CD8-positive, alpha-beta memory T cell (primary cell): Measurements from ENCODE around the gene NOC3L. TPM values are rescaled to one million over a fixed set of nuclear protein-coding genes. Genes with fewer than 3 reads are reported as not detected.
"Not testable (repeated sequence)": the region's sequence is repeated elsewhere in the genome, so short reads cannot be mapped to it uniquely, and the experiment has no call there.

ENCODE experiments used
- CTCF ChIA-PET: fragments of 350-600 bp; sonication (Branson Sonifier 250); formaldehyde crosslinking; loops from one replicate; lab custom pipeline; 2021; ENCODE audit warnings: antibody characterized with exemption; lab: Charles Lee
- POLR2A ChIA-PET: fragments of 350-600 bp; sonication (Branson Sonifier 250); formaldehyde crosslinking; loops from one replicate; lab custom pipeline; 2021; ENCODE audit warnings: antibody characterized with exemption; lab: Charles Lee
- DNase-seq, 5 donors: peaks; one replicate each; pipeline versions ENCODE4 v3.0.0 to v3.0.0-alpha.2; 2020 to 2022; ENCODE audit warnings: mixed read lengths in 1 of 5
- H3K27ac ChIP-seq: one replicate; pipeline ENCODE4 v1.7.0; 2013; ENCODE audit warnings: low read depth, mild to moderate bottlenecking, low read length, moderate library complexity
- H3K27me3 ChIP-seq: 2 replicates; pipeline ENCODE4 v1.7.0; 2013; ENCODE audit warnings: low read length, mild to moderate bottlenecking; ENCODE audit not compliant: insufficient read depth, poor library complexity, severe bottlenecking
- H3K36me3 ChIP-seq: 2 replicates; pipeline ENCODE4 v1.7.0; 2013; ENCODE audit warnings: mild to moderate bottlenecking, low read length, moderate library complexity; ENCODE audit not compliant: insufficient read depth
- H3K4me1 ChIP-seq: 2 replicates; pipeline ENCODE4 v1.7.0; 2013; ENCODE audit warnings: mild to moderate bottlenecking, low read length, moderate library complexity; ENCODE audit not compliant: insufficient read depth
- H3K4me3 ChIP-seq: 2 replicates; pipeline ENCODE4 v1.7.0; 2013; ENCODE audit warnings: mild to moderate bottlenecking, low read length
- H3K9me3 ChIP-seq: 2 replicates; pipeline ENCODE4 v1.7.0; 2013; ENCODE audit warnings: mild to moderate bottlenecking, low read length
- H3K27ac Mint-ChIP-seq, 8 donors: one replicate each; pipeline ENCODE4 v1.8.0; 2020 to 2021; ENCODE audit warnings: mixed read lengths in 8 of 8, mild to moderate bottlenecking in 6 of 8, inconsistent platforms in 3 of 8, moderate library complexity in 3 of 8
- H3K27me3 Mint-ChIP-seq, 2 donors: one replicate each; pipeline ENCODE4 v1.8.0; 2020 to 2021; ENCODE audit warnings: mixed read lengths in 2 of 2, mild to moderate bottlenecking in 1 of 2, moderate library complexity in 1 of 2
- H3K36me3 Mint-ChIP-seq, 3 donors: one replicate each; pipeline ENCODE4 v1.8.0; 2020 to 2021; ENCODE audit warnings: mixed read lengths in 3 of 3, inconsistent platforms in 1 of 3, mild to moderate bottlenecking in 1 of 3
- H3K4me1 Mint-ChIP-seq, 3 donors: one replicate each; pipeline ENCODE4 v1.8.0; 2020 to 2021; ENCODE audit warnings: mixed read lengths in 3 of 3, inconsistent platforms in 1 of 3, mild to moderate bottlenecking in 1 of 3
- H3K4me3 Mint-ChIP-seq, 7 donors: one replicate each; pipeline ENCODE4 v1.8.0; 2020 to 2021; ENCODE audit warnings: mixed read lengths in 7 of 7, mild to moderate bottlenecking in 6 of 7, moderate library complexity in 4 of 7, inconsistent platforms in 2 of 7
- H3K9me3 Mint-ChIP-seq, 5 donors: one replicate each; pipeline ENCODE4 v1.8.0; 2020 to 2022; ENCODE audit warnings: mixed read lengths in 5 of 5, mild to moderate bottlenecking in 3 of 5, moderate library complexity in 2 of 5, inconsistent platforms in 1 of 5
- polyA plus RNA-seq: library from polyadenylated mRNA; unstranded; fragments of 300-500 nt; fragmentation: Illumina TruSeq; gene quantifications from one replicate; pipeline ENCODE4 v1.2.3, GENCODE V29; 2021
- total RNA-seq, 2 experiments: library from RNA; stranded (reverse); gene quantifications; one replicate each; pipeline ENCODE4 v1.2.3, GENCODE V29; 2021

Gene NOC3L
- total and polyA plus RNA-seq, 3 experiments from 2014 or later, result 14.0 to 57.2 (median 57.2) TPM

DNA sequence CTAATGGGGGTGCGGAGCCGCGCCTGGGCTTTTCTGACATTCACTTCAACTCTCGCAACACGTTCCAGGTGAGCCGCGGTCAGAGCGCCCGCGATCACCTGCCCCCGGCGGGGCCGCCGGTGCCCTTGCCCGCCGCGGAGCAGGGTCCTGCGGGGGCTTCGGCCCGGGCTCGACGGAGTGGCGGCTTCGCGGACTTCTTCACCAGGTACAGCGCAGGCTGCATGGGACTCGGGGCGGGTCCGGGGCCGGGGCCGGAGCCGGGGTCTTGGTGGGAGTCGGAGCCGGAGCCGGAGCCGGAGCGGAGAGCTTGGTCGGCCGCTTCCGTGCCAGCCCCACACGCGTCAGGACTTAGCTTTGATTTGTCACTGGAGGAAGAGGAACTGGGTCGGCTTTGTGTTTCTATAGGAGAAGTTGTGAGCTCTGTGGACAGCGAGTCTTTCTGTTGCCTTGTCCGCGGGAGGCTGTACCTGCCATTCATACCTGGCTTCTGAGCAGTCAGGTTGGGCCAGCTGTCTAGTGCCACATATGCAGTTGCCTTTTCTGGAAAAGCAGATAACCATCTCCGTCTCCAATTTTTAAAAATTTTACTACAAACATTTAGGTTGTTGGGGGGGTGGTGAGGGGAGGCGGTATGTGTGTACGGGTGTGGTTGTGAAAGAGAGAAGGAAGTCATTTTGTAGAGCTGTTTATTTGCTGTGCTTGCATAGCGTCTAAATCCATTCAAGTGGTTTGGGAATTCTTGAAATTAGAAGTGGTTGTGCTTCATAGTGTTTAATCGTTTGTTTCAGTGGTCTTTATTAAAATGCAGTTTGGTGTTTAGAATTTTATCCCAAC is 40.9 kb upstream of the NOC3L start:
- H3K27me3 ChIP-seq, result peaks cover 22% of the 10 kb centered on the region
- H3K36me3 Mint-ChIP-seq, result peaks cover 0 to 5% (median 1%) of the 10 kb centered on the region in 3 donors
- peaks cover 7 to 12% (median 12%) of the 10 kb centered on the region in 3 donors for H3K4me1 Mint-ChIP-seq
- H3K27me3 Mint-ChIP-seq, result peaks cover 61 to 74% of the 10 kb centered on the region in 2 donors
- DNase-seq, result peak in 2 of 5 donors; percentile 2 to 3
- no peaks in the 10 kb centered on the region for H3K36me3 ChIP-seq
- CTCF ChIA-PET, result interaction anchor here (1.2 kb wide), 1 partner anchor 42 kb away, joined by 3 read pairs; no protein-coding TSS in a partner anchor
- H3K4me1 ChIP-seq, result no peaks in the 10 kb centered on the region
- no peak overlapping the region for H3K27ac ChIP-seq
- peak overlapping the region; percentile 76 to 88 (median 85) for H3K4me3 Mint-ChIP-seq
- H3K4me3 ChIP-seq, result peak overlapping the region; percentile 7
- POLR2A ChIA-PET, result no interaction called here
- H3K27ac Mint-ChIP-seq, result peak overlapping the region in 2 of 8 donors; percentile 22 to 56
- no peaks in the 10 kb centered on the region for H3K9me3 ChIP-seq
- peaks cover 0 to 9% (median 0%) of the 10 kb centered on the region in 5 donors for H3K9me3 Mint-ChIP-seq

- H3K36me3 Mint-ChIP-seq, result peaks cover 0 to 5% (median 1%) of the 10 kb centered on the region in 3 donors
- H3K9me3 Mint-ChIP-seq, result peaks cover 0 to 9% (median 0%) of the 10 kb centered on the region in 5 donors
- peaks cover 7 to 12% (median 12%) of the 10 kb centered on the region in 3 donors for H3K4me1 Mint-ChIP-seq
- DNase-seq, result peak in 1 of 5 donors; percentile 3
- H3K36me3 ChIP-seq, result no peaks in the 10 kb centered on the region
- ChIA-PET CTCF (interaction anchor here (1.2 kb wide), 1 partner anchor 43 kb away, joined by 3 read pairs; no protein-coding TSS in a partner anchor), POLR2A (no interaction called here)
- H3K4me3 ChIP-seq, result no peak overlapping the region
- H3K27ac Mint-ChIP-seq, result no peak overlapping the region
- no peak overlapping the region for H3K27ac ChIP-seq
- peaks cover 57 to 69% of the 10 kb centered on the region in 2 donors for H3K27me3 Mint-ChIP-seq
- H3K27me3 ChIP-seq, result peaks cover 22% of the 10 kb centered on the region
- H3K4me1 ChIP-seq, result no peaks in the 10 kb centered on the region
- H3K9me3 ChIP-seq, result no peaks in the 10 kb centered on the region
- peak overlapping the region in 1 of 7 donors; percentile 85 for H3K4me3 Mint-ChIP-seq
Measured at GRCh38 chr10:94402843-94403379, 40.2 kb upstream of the NOC3L start.

DNA sequence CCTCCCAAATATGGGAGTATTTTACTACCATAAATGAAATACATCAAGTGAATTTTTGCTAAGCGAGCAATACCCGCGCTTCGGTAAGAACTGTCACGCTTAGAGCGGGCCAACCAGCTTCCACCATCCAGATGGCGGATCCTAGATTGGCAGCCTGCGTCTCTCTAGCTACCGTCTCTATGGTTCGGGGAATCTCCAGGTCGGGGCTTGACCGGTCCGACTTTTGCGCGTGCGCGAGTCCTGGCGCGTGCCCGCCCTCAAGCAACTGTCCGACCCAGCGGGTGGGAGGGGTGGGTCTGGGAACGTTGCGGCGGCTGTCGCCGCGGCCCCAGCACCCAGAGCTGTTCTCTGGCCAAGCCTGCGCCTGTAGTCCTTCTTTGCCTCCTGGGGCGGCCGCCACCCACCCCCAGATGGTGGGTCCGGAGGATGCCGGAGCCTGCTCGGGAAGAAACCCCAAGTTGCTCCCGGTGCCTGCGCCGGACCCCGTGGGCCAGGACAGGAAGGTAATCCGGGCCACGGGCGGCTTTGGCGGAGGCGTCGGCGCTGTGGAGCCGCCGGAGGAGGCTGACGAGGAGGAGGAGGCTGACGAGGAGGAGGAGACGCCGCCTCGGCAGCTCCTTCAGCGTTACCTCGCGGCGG is 39.6 kb upstream of the NOC3L start, which contains the start of gene TBC1D12:
Gene TBC1D12, plus strand, starts transcription at position 338 of the 639 bp plus-strand sequence. Its CDS starts 73 bp downstream, at position 411.
- CTCF ChIA-PET, result no interaction called here
- Mint-ChIP-seq H3K4me1 (peaks cover 7 to 12% (median 12%) of the 10 kb centered on the region in 3 donors), H3K36me3 (peaks cover 0 to 5% (median 1%) of the 10 kb centered on the region in 3 donors), H3K27ac (no peak within 1 kb of the TSS), H3K27me3 (peaks cover 52 to 67% of the 10 kb centered on the region in 2 donors), H3K4me3 (peak within 1 kb of the TSS; percentile 64 to 85 (median 76)), H3K9me3 (peaks cover 0 to 9% (median 0%) of the 10 kb centered on the region in 5 donors)
- no peaks in the 10 kb centered on the region for H3K9me3 ChIP-seq
- peaks cover 22% of the 10 kb centered on the region for H3K27me3 ChIP-seq
- POLR2A ChIA-PET, result no interaction called here
- no peak within 1 kb of the TSS for H3K4me3 ChIP-seq
- peak in 1 of 5 donors; percentile 7 for DNase-seq
- H3K4me1 ChIP-seq, result no peaks in the 10 kb centered on the region
- H3K36me3 ChIP-seq, result no peaks in the 10 kb centered on the region
- H3K27ac ChIP-seq, result no peak within 1 kb of the TSS

DNA sequence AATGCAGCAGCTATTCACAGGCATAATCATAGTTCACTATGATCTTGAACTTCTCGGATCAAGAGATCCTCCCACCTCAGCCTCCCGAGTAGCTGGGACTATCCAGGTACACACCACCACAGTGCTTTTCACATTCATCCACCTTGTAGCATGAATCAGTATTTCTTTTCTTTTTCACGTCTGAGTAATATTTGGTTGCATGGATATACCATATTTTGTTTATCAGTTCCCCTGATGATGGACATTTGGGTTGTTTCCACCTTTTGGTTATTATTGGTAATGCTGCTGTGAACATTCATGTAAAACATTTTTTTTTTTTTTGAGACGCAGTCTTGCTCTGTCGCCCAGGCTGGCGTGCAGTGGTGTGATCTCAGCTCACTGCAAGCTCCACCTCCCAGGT is 36.0 kb upstream of the NOC3L start:
- no peaks in the 10 kb centered on the region for H3K9me3 ChIP-seq
- H3K4me1 Mint-ChIP-seq, result peaks cover 5 to 9% (median 9%) of the 10 kb centered on the region in 3 donors
- no peaks in the 10 kb centered on the region for H3K36me3 Mint-ChIP-seq
- H3K9me3 Mint-ChIP-seq, result peaks cover 0 to 9% (median 0%) of the 10 kb centered on the region in 5 donors
- no peaks in the 10 kb centered on the region for H3K4me1 ChIP-seq
- H3K4me3 Mint-ChIP-seq, result no peak overlapping the region
- no peaks in the 10 kb centered on the region for H3K36me3 ChIP-seq
- H3K27me3 Mint-ChIP-seq, result peaks cover 30 to 48% of the 10 kb centered on the region in 2 donors
- no peak overlapping the region for H3K27ac Mint-ChIP-seq
- H3K27ac ChIP-seq, result no peak overlapping the region
- H3K4me3 ChIP-seq, result no peak overlapping the region
- no peak for DNase-seq
- H3K27me3 ChIP-seq, result peaks cover 8% of the 10 kb centered on the region
- ChIA-PET POLR2A (no interaction called here), CTCF (no interaction called here)

- CTCF ChIA-PET, result no interaction called here
- peaks cover 0 to 9% (median 0%) of the 10 kb centered on the region in 5 donors for H3K9me3 Mint-ChIP-seq
- H3K27ac Mint-ChIP-seq, result peak overlapping the region in 1 of 8 donors; percentile 51
- DNase-seq, result no peak
- Histone ChIP-seq H3K9me3 (no peaks in the 10 kb centered on the region), H3K4me3 (no peak overlapping the region), H3K27me3 (peaks cover 6% of the 10 kb centered on the region), H3K36me3 (no peaks in the 10 kb centered on the region), H3K4me1 (no peaks in the 10 kb centered on the region), H3K27ac (no peak overlapping the region)
- POLR2A ChIA-PET, result no interaction called here
- no peaks in the 10 kb centered on the region for H3K36me3 Mint-ChIP-seq
- H3K4me3 Mint-ChIP-seq, result no peak overlapping the region
- H3K4me1 Mint-ChIP-seq, result peaks cover 2 to 5% (median 5%) of the 10 kb centered on the region in 3 donors
- H3K27me3 Mint-ChIP-seq, result peaks cover 27 to 45% of the 10 kb centered on the region in 2 donors
Measured at GRCh38 chr10:94397549-94398370, 35.0 kb upstream of the NOC3L start.

DNA sequence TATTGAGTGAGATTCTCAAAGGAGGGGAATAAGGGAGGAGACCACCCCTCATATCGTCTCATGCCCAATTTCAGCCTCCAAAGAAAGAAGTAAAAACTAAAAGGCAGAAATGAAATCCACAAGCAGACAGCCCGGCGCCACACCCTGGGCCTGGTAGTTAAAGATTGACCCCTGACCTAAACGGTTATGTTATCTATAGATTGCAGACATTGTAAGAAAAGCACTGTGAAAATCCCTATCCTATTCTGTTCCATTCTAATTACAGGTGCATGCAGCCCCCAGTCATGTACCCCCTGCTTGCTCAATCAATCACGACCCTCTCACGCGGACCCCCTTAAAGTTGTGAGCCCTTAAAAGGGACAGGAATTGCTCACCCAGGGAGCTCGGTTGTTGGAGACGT is 29.4 kb upstream of the NOC3L start:
- H3K9me3 ChIP-seq, DNase-seq, H3K27ac Mint-ChIP-seq, H3K27me3 ChIP-seq, H3K27ac ChIP-seq, H3K36me3 ChIP-seq, H3K9me3 Mint-ChIP-seq, H3K4me1 Mint-ChIP-seq, H3K4me3 Mint-ChIP-seq, H3K4me1 ChIP-seq, H3K36me3 Mint-ChIP-seq, POLR2A ChIA-PET, H3K4me3 ChIP-seq, CTCF ChIA-PET: not testable (repeated sequence)
- peaks cover 2 to 12% of the 10 kb centered on the region in 2 donors for H3K27me3 Mint-ChIP-seq

DNA sequence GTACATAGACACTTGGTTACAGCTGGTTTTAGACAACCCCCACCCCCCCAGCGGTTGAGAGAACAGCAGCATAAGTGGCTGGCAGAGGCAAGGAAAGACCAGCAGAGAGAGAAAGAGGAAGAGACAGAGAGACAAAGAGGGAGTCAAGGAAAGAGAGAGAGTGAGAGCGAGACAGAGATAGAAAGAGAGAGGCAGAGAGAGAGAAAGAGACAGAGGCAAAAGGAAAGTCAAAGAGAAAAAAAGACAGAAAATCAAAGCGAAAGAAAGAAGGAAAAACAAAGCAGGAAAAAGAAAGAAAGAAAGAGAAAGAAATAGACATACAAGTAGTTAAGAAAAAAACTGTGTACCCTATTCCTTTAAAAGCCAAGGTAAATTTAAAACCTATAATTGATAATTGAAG is 23.0 kb upstream of the NOC3L start:
- H3K4me1 Mint-ChIP-seq, H3K9me3 ChIP-seq, H3K27ac ChIP-seq, CTCF ChIA-PET, POLR2A ChIA-PET, H3K9me3 Mint-ChIP-seq, H3K27me3 ChIP-seq, H3K27ac Mint-ChIP-seq, H3K36me3 Mint-ChIP-seq, DNase-seq, H3K36me3 ChIP-seq, H3K4me1 ChIP-seq, H3K4me3 ChIP-seq, H3K4me3 Mint-ChIP-seq: not testable (repeated sequence)
- H3K27me3 Mint-ChIP-seq, result peaks cover 2 to 10% of the 10 kb centered on the region in 2 donors
